Pancreas (tissue), 10 donors: ENCODE results near the gene TMEM54. TPM values are rescaled to one million over a fixed set of nuclear protein-coding genes. Genes with fewer than 3 reads are reported as not detected.

Source experiments
- ATAC-seq, 4 donors: fragments of 200-7000 bp; cut with Tn5 transposase; one replicate each; pipeline versions ENCODE4 v1.8.0 to v1.9.1; 2020; ENCODE audit warnings: mild to moderate bottlenecking in 4 of 4, moderate library complexity in 4 of 4
- DNase-seq, 6 donors: peaks; one replicate each; pipeline ENCODE4 v3.0.0-alpha.2; 2020
- FAIRE-seq: peaks from 2 replicates; lab custom pipeline; 2012; peaks lifted over from hg19 to GRCh38; lab: Jason Lieb, UNC
- H3K27ac ChIP-seq, 4 donors: fragments of 200-600 bp; sonication (generic); 1 replicate in 3 of 4; 2 replicates in 1 of 4; pipeline versions ENCODE4 v1.5.0 to v1.8.0; 2020
- H3K27me3 ChIP-seq, 4 donors: fragments of 200-600 bp; one replicate each; pipeline ENCODE4 v1.8.0; 2021
- H3K36me3 ChIP-seq, 3 donors: fragments of 200-600 bp; sonication (generic) in 1 of 3; one replicate each; pipeline versions ENCODE4 v1.5.0 to v1.8.0; 2020 to 2021
- H3K4me1 ChIP-seq, 3 donors: fragments of 200-600 bp; one replicate each; pipeline ENCODE4 v1.8.0; 2021
- H3K4me3 ChIP-seq, 4 donors: fragments of 200-600 bp; sonication (generic) in 2 of 4; one replicate each; pipeline versions ENCODE4 v1.5.0 to v1.8.0; 2020 to 2021
- H3K9me3 ChIP-seq, 4 donors: fragments of 200-600 bp; one replicate each; pipeline ENCODE4 v1.8.0; 2021
- WGBS, 2 donors: extraction: QIAGEN DNeasy Blood & Tissue Kit; methylation state at CpG; one replicate each; pipeline ENCODE4 v1.1.7; 2013; 5-methylcytosine and 5-hydroxymethylcytosine counted together
- intact Hi-C, 3 donors: fragments of 100-400 bp; cut with DNase I; formaldehyde crosslinking; loops; one replicate each; pipeline versions ENCODE4 v1.11.1 to v1.14.2; 2022
- polyA plus RNA-seq, 2 donors: library from polyadenylated mRNA; stranded (reverse); fragments of 200-250 nt; gene quantifications; one replicate each; pipeline ENCODE4 v1.2.3, GENCODE V29; 2013
- total RNA-seq, 6 donors: library from RNA; stranded (reverse); fragmentation: NEBNext Ultra II Directional in 4 of 6; extraction: Animal tissue kit (Norgen Biotek cat#: 25700) in 4 of 6; gene quantifications; one replicate each; pipeline versions ENCODE4 v1.2.1 to v1.2.4, GENCODE V29; 2021 to 2023
- TF ChIP-seq, protein P1 (sequence below), 4 donors: fragments of 200-600 bp; sonication (generic) in 3 of 4; IDR thresholded peaks; one replicate each; pipeline versions ENCODE4 v1.5.0 to v1.8.0; 2021; ENCODE audit warnings: antibody characterized with exemption in 4 of 4
- donor health status: healthy with polysubstance abuse.
- donor health status: DM: no; HTN: no; CAD: no; lungs with moderate emphysema.
- donor health status: DM: no; HTN: no; CAD: no.
- donor health status: control.
- donor health status: control.
- donor health status: Bipolar disorder and iron deficiency.
- donor health status: DM: yes; HTN: yes; CAD: no.
- donor health status: DM: no; HTN: no; CAD: no.
- donor health status: DM: no; HTN: no; CAD: no.
- donor health status: DM: yes; HTN: yes; CAD: no.

The TMEM54 gene
- total and polyA plus RNA-seq, 8 donors = 11.9 to 39.5 (median 23.6) TPM

DNA sequence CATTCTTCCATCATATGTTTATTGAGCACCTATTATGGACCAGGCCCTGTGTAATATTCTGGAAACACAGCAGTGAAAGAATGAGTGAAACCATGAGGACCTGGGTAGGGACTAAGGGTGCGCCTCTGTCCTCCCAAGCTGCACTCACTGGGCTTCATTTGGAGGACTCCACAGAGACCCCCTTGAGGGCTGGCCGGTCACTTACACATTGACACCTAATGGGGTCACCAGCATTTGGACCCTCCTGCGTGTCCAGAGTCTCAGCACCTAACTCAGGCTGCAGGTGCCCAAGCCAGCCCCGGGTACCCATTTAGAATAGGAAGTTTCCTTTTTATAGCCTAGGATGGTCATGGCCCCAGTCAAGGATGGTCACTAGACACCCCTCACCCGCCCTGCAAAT is 27.7 kb downstream of the TMEM54 start:
- DNase-seq (peak in 1 of 6 donors; percentile 9), ATAC-seq (no peak), FAIRE-seq (no peak)
- Histone ChIP-seq H3K4me3 (no peak overlapping the region), H3K4me1 (no peaks in the 10 kb centered on the region), H3K9me3 (no peaks in the 10 kb centered on the region), H3K27ac (no peak overlapping the region), H3K36me3 (no peaks in the 10 kb centered on the region), H3K27me3 (no peaks in the 10 kb centered on the region)
- TF ChIP-seq, protein P1, sequence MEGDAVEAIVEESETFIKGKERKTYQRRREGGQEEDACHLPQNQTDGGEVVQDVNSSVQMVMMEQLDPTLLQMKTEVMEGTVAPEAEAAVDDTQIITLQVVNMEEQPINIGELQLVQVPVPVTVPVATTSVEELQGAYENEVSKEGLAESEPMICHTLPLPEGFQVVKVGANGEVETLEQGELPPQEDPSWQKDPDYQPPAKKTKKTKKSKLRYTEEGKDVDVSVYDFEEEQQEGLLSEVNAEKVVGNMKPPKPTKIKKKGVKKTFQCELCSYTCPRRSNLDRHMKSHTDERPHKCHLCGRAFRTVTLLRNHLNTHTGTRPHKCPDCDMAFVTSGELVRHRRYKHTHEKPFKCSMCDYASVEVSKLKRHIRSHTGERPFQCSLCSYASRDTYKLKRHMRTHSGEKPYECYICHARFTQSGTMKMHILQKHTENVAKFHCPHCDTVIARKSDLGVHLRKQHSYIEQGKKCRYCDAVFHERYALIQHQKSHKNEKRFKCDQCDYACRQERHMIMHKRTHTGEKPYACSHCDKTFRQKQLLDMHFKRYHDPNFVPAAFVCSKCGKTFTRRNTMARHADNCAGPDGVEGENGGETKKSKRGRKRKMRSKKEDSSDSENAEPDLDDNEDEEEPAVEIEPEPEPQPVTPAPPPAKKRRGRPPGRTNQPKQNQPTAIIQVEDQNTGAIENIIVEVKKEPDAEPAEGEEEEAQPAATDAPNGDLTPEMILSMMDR (IDR thresholded peaks at IDR 0.05) = no peak
- WGBS, 2 donors = 61 to 62% methylated on average over 5 of the region's 5 CpGs
- intact Hi-C loops = loop anchor here in 1 of 3 donors (5.0 kb wide), 1 partner anchor 166 kb away; no protein-coding TSS in a partner anchor

DNA sequence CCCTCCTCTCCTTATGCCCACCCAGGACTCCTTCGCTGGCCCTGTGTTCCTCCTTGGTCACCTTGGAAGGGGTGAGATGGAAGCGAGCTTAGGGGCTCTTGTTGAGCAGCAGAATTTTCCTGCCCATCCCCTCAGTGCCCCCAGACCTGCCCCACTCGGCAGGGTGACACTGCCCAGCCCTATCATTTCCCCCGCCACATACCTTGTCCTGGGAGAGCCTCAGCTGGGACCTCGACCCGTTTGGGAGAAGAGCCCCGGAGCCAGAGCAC is 29.1 kb downstream of the TMEM54 start:
- ATAC-seq (no peak), DNase-seq (peak in 1 of 6 donors; percentile 6), FAIRE-seq (no peak)
- intact Hi-C loops = loop anchor here in 1 of 3 donors (5.0 kb wide), 1 partner anchor 165 kb away; no protein-coding TSS in a partner anchor
- Histone ChIP-seq H3K4me1 (no peaks in the 10 kb centered on the region), H3K4me3 (no peak overlapping the region), H3K9me3 (no peaks in the 10 kb centered on the region), H3K27me3 (no peaks in the 10 kb centered on the region), H3K36me3 (no peaks in the 10 kb centered on the region), H3K27ac (no peak overlapping the region)
- TF ChIP-seq, protein P1 (IDR thresholded peaks at IDR 0.05) = no peak
- WGBS, 2 donors = 51 to 60% methylated on average over 7 of the region's 7 CpGs

DNA sequence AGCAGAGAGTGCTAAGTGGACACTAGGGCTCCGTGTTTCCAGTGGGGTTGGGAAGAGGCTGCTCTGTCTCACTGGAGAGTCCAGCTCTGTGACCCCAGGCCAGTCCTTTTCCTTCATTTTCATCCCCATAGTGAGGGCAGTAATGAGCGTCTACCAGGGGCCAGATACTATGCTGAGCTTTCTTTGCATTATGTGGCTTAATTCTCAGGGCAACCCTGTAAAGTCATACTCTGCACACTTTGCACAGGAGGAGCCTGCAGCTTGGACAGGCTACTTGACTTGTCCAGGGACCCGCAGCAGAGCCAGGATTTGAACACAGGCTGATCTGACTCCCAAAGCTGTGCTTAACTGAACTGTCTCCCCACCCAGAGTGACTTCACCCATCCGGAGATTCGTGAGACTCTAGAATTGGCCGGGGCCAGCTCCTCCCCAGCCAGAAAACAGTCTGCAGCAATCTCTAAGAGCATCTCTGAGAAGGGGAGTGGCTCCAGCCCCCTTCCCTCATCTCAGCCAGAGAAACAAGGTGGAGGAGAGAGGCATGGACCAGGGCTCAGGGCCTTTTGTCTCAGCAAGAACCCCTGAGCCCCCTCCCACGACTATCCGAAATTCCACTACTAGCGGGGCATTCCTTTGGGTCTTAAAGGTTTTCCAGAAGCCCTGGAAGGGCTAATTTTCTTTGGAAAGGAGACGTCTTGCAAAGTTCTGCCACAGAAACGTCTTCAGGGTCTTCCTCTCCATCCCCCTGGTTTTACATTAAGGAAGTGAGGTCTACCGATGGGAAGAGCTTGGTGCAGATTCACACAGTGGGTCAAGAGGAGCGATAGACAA is 29.6 kb downstream of the TMEM54 start:
- ATAC-seq (peak in 1 of 4 donors; percentile 9), FAIRE-seq (no peak)

DNA sequence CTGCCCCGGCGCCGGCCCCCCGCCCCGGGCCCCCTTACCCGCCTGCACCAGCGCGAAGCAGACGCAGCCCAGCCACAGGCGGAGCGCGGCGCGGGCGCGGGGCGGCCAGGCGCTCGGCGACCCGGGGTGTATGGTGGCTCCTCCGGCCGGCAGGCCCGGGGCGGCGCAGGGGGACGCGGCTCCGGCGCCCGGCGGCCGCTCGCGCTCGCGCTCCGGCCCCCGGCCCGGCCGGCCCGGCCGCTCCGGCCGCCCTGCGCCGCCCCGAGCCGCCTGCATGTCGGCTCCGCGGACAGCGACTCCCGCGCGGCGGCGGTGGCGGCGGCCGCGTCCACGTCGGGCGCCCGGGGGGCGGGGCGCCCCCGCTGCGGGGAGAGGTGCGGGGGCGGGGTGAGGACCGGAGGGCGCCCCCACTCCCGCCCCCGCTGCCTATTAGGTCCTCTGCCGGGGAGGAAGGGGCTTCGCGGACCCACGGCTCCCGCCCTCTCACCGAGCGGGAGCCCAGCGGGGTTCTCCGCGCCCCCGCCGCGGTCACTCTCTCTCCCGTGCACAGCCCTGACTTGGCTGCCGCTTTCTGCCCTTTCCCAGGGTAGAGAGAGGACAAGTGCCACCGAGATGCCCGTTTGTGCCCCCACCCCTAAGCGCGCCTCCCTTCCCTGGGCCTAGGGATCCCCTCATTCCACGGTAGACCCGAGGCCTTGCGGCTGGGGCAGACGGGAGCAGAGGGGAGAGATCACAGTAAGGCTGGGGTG is 30.4 kb downstream of the TMEM54 start, which contains the start of gene FNDC5:
Gene FNDC5 (minus strand): TSS at position 298 of the 749 bp plus-strand sequence.
- peak in 4 of 6 donors; percentile 15 to 78 (median 42) for DNase-seq
- TF ChIP-seq, protein P1 (IDR thresholded peaks at IDR 0.05) = no peak
- H3K4me3 ChIP-seq = peak within 1 kb of the TSS in 3 of 4 donors; percentile 16 to 48 (median 40)
- H3K9me3 ChIP-seq = no peaks in the 10 kb centered on the region
- no peaks in the 10 kb centered on the region for H3K4me1 ChIP-seq
- ATAC-seq = peak; percentile 63 to 85 (median 76)
- H3K27ac ChIP-seq = no peak within 1 kb of the TSS
- FAIRE-seq = no peak
- H3K36me3 ChIP-seq = no peaks in the 10 kb centered on the region
- intact Hi-C loops = loop anchor here in 1 of 3 donors (5.0 kb wide), 1 partner anchor 163 kb away; no protein-coding TSS in a partner anchor
- H3K27me3 ChIP-seq = no peaks in the 10 kb centered on the region
- WGBS, 2 donors = 2 to 3% methylated on average over 28 to 99 of the region's 99 CpGs

More for the DNA sequence above, 29.6 kb downstream of the TMEM54 start:
- Histone ChIP-seq H3K9me3 (no peaks in the 10 kb centered on the region), H3K27ac (no peak overlapping the region), H3K36me3 (no peaks in the 10 kb centered on the region), H3K4me1 (no peaks in the 10 kb centered on the region), H3K27me3 (no peaks in the 10 kb centered on the region), H3K4me3 (peak overlapping the region in 2 of 4 donors; percentile 40 to 48)
- TF ChIP-seq, protein P1 (IDR thresholded peaks at IDR 0.05) = no peak
- intact Hi-C loops = loop anchor here in 1 of 3 donors (5.0 kb wide), 1 partner anchor 164 kb away; no protein-coding TSS in a partner anchor
- DNase-seq = peak in 1 of 6 donors; percentile 12
- 61 to 66% methylated on average over 13 of the region's 13 CpGs for WGBS, 2 donors
